SU-DHL-6 (cell line): ENCODE measurements around the gene ITGA8.

ENCODE experiments used
- CTCF ChIP-seq: fragments of 200-600 bp; sonication (generic); IDR thresholded peaks from one replicate; pipeline ENCODE4 v1.5.1; 2017; ENCODE audit warnings: antibody characterized with exemption, mild to moderate bottlenecking, low read length, moderate library complexity; ENCODE audit not compliant: insufficient read depth, poor library complexity, severe bottlenecking
- EZH2phosphoT487 ChIP-seq: fragments of 200-600 bp; sonication (generic), shearing (Covaris generic); conservative IDR thresholded peaks from 2 replicates; pipeline ENCODE4 v1.6.1; 2018; ENCODE audit warnings: mild to moderate bottlenecking, antibody characterized with exemption, low read length, moderate library complexity, mixed read lengths

GRCh38 chr10:15754937-15755336 is 35.2 kb upstream of the ITGA8 start:
- TF ChIP-seq CTCF (no peak), EZH2phosphoT487 (no peak)
